K562 (cell line): Measurements from ENCODE around the gene MTG2. TPM values are rescaled to one million over a fixed set of nuclear protein-coding genes. Genes with fewer than 3 reads are reported as not detected.

Experiments used
- CBX8 ChIP-seq: fragments of 200-600 bp; sonication (generic); IDR thresholded peaks from 2 replicates; pipeline ENCODE4 v1.6.1; 2012; ENCODE audit warnings: borderline replicate concordance, mixed run types, low read depth, mild to moderate bottlenecking, moderate library complexity, mixed read lengths, low read length, control low read depth, inconsistent platforms; ENCODE audit not compliant: poor library complexity, severe bottlenecking; ENCODE audit errors: extremely low read depth
- CHD2 ChIP-seq: IDR thresholded peaks from 2 replicates; pipeline ENCODE4 v1.6.1; 2011; ENCODE audit warnings: low read depth, low read length
- FOSL1 ChIP-seq: fragments of 200-800 bp; sonication (Bioruptor generic); conservative IDR thresholded peaks from 2 replicates; pipeline ENCODE4 v1.6.1; 2016; ENCODE audit warnings: missing genetic modification characterization, missing compliant biosample characterization
- GATA2 ChIP-seq: sonication (generic); formaldehyde crosslinking; IDR thresholded peaks from 2 replicates; pipeline ENCODE4 v1.4.0; 2020; ENCODE audit warnings: mild to moderate bottlenecking, missing genetic modification reagents
- HMG20B ChIP-seq: fragments of 250-450 bp; sonication (Bioruptor Pico); IDR thresholded peaks from 2 replicates; pipeline ENCODE4 v1.5.0; 2021; ENCODE audit warnings: mild to moderate bottlenecking
- HNRNPH1 ChIP-seq: fragments of 200-400 bp; formaldehyde crosslinking; optimal IDR thresholded peaks from 2 replicates; pipeline ENCODE3; 2017; ENCODE audit warnings: low read depth, mild to moderate bottlenecking, low read length, moderate library complexity
- KLF1 ChIP-seq: fragments of 450-650 bp; IDR thresholded peaks from 2 replicates; pipeline ENCODE4 v1.6.1; 2016; ENCODE audit warnings: missing genetic modification characterization, missing compliant biosample characterization
- MTA2 ChIP-seq: fragments of 450-650 bp; IDR thresholded peaks from 2 replicates; pipeline ENCODE4 v1.6.1; 2016; ENCODE audit warnings: low read depth
- PHF21A ChIP-seq: fragments of 450-650 bp; IDR thresholded peaks from 2 replicates; pipeline ENCODE4 v1.6.1; 2017; ENCODE audit warnings: low read depth, borderline replicate concordance
- POLR2H ChIP-seq: IDR thresholded peaks from 2 replicates; pipeline ENCODE4 v1.6.1; 2016; ENCODE audit warnings: missing genetic modification characterization, low read depth, mild to moderate bottlenecking, control low read depth, missing compliant biosample characterization, moderate library complexity
- POLR3A ChIP-seq: IDR thresholded peaks from 2 replicates; pipeline ENCODE4 v1.6.1; 2011; ENCODE audit warnings: borderline replicate concordance, mild to moderate bottlenecking, moderate library complexity; ENCODE audit not compliant: insufficient read length, insufficient read depth; ENCODE audit errors: extremely low read depth
- SAFB ChIP-seq: fragments of 200-400 bp; formaldehyde crosslinking; IDR thresholded peaks from 2 replicates; pipeline ENCODE4 v1.6.1; 2017; ENCODE audit warnings: low read depth, low read length, borderline replicate concordance
- SREBF2 ChIP-seq: sonication (generic); formaldehyde crosslinking; IDR thresholded peaks from 2 replicates; pipeline ENCODE4 v1.4.0; 2020; ENCODE audit warnings: mild to moderate bottlenecking, missing genetic modification reagents
- ZBTB7A ChIP-seq: IDR thresholded peaks from 2 replicates; pipeline ENCODE4 v1.6.1; 2011; ENCODE audit warnings: low read depth, mild to moderate bottlenecking, low read length, moderate library complexity, borderline replicate concordance; ENCODE audit not compliant: control insufficient read depth
- ZNF143 ChIP-seq: sonication (generic); formaldehyde crosslinking; IDR thresholded peaks from 2 replicates; pipeline ENCODE4 v1.9.0; 2022; ENCODE audit warnings: mild to moderate bottlenecking, missing genetic modification reagents
- ZNF184 ChIP-seq: sonication (generic); formaldehyde crosslinking; IDR thresholded peaks from 2 replicates; pipeline ENCODE4 v1.5.0; 2020; ENCODE audit warnings: missing genetic modification reagents
- ZNF311 ChIP-seq: fragments of 250-450 bp; sonication (Bioruptor Pico); IDR thresholded peaks from 2 replicates; pipeline ENCODE4 v1.4.0; 2020; ENCODE audit warnings: mild to moderate bottlenecking, moderate library complexity
- ZNF445 ChIP-seq: fragments of 250-450 bp; sonication (Bioruptor Pico); IDR thresholded peaks from 2 replicates; pipeline ENCODE4 v1.4.0; 2020; ENCODE audit warnings: low read depth, mild to moderate bottlenecking, moderate library complexity
- ZNF644 ChIP-seq: fragments of 200-800 bp; sonication (Bioruptor generic); IDR thresholded peaks from 2 replicates; pipeline ENCODE4 v1.6.1; 2016; ENCODE audit warnings: low read depth, missing genetic modification characterization, missing compliant biosample characterization
- polyA plus RNA-seq, 8 experiments: library from polyadenylated mRNA; depleted of rRNA in 4 of 8; stranded (reverse) in 5 of 8; unstranded in 3 of 8; fragments of >200 nt; fragmentation: Nextera tagmentation in 2 of 8; fragmentation: Illumina TruSeq in 1 of 8; extraction: Ambion mirVana in 2 of 8; extraction: Trizol in 1 of 8; gene quantifications; 2 replicates each; pipeline versions ENCODE4 v1.2.1 to v1.2.3, GENCODE V29; 2011 to 2014; ENCODE audit warnings: inconsistent platforms in 1 of 8, missing spikeins in 1 of 8
- total RNA-seq, 7 experiments: library from RNA; depleted of rRNA in 6 of 7; stranded (reverse); fragments of >200 nt in 6 of 7; fragmentation: Illumina TruSeq in 2 of 7; extraction: Trizol in 2 of 7; gene quantifications; 2 replicates each; pipeline versions ENCODE4 v1.2.1 to v1.2.3, GENCODE V29; 2011 to 2021; ENCODE audit warnings: low replicate concordance in 1 of 7
- TF ChIP-seq, protein P1 (sequence below): fragments of 250-450 bp; sonication (Bioruptor Pico); IDR thresholded peaks from 2 replicates; pipeline ENCODE4 v1.5.0; 2021; ENCODE audit warnings: mild to moderate bottlenecking, moderate library complexity
- TF ChIP-seq, protein P2 (sequence below), 2 experiments: fragments of 250-450 bp in 1 of 2; fragments of 450-650 bp in 1 of 2; sonication (Bioruptor Pico) in 1 of 2; IDR thresholded peaks; 2 replicates each; pipeline versions ENCODE4 v1.6.1 to v1.8.0; 2016 to 2021; ENCODE audit warnings: mild to moderate bottlenecking in 2 of 2, moderate library complexity in 2 of 2, missing compliant biosample characterization in 1 of 2, missing genetic modification characterization in 1 of 2
- TF ChIP-seq, protein P3 (sequence below), 2 experiments: fragments of 450-650 bp; IDR thresholded peaks; 2 replicates each; pipeline ENCODE4 v1.6.1; 2016

The MTG2 gene
- total and polyA plus RNA-seq, 9 of the 15 experiments (the other 6 are each of a cell fraction or from before 2014, with no cell fraction given) = 8.7 to 67.5 (median 44.5) TPM

DNA sequence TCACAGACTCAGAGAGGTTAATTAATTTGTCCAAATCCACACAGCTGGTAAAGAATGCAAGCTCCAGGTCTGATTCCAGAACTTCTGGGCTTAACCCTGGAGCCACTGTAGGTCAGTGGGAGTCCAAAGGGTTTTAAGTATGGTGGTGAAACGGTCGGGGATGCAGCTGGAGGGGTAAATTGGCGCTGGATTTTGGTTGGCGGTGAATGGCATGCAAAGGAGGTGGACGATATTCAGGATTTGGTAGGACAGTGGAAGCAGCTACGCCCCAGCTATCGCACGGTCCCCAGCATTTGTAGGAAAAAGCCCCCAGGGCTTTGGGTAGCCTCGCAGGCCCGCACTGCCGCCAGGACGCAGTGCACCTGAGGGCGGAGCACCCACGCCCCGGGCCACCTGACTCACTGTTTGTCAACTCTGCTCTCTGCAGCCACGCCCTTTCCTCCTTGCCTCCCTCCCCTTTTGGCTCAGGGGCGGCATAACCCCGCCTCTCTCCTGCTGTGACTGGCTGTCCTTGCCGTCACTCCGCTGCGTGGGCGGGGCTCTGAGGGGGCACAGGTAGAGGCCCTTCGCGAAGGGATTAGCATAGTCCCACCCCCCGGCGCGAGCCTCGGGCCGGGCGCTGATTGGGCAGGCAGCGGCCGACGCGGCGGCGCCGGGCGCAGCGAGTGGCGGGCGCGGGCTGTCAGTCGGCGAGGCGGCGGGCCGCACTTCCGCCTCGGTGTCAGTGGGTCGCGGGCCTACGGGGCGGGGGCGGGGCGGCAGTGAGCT lies 55.2 kb downstream of the MTG2 start, which contains the start of gene OSBPL2 (continued):
- TF ChIP-seq, protein P1, sequence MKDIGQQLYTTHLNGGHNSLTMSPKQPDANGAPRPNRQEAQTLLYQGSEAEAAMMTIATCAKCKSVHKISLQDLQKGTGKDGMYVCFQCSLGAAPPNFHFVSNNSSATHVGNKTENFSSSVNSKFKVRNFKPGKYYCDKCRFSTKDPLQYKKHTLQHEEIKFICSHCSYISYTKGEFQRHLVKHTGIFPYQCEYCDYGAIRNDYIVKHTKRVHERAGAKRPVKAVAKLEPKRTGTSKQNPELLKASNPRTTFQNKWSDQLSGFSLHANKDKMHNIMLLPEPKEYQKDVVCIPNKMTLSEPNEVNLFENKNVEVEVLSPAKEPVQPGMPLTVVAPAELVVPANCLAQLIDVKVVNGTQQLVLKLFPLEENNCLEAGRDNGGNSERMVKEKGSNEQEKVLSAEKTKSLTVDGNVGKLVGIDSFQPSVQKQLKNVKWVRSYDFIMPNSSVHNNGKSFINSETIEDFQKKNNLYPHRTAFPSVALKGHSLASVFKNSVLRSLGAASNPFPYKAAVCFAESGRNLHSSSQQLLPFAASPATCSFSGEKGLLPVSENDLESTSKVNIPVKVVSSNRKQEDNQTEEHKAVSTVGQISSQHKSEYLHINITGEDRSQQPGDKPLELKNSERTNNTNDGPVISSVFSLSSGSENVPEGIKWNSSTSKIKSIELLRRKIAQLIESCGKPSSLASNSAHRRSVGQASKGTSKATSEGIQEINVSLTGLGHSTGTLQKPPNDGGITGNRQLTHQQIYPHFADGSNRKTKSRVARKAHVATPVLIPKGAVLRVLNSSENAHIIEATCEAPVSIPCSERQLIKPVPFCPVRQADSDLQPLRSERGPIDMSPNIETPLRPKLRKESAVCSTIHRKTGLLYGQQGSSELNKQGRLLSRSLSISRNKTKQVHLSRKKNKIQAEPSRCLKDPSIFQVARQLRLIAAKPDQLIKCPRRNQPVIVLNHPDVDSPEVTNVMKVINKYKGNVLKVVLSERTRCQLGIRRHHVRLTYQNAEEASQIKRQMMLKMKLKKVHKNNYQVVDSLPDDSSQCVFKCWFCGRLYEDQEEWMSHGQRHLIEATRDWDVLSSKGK (CRISPR knock-in tag) = no peak
- TF ChIP-seq SREBF2 (CRISPR knock-in tag) (no peak), ZNF184 (CRISPR knock-in tag) (no peak), ZNF644 (no peak), MTA2 (no peak), ZNF311 (CRISPR knock-in tag) (no peak), HMG20B (CRISPR knock-in tag) (no peak), PHF21A (no peak), POLR3A (no peak), GATA2 (CRISPR knock-in tag) (no peak), ZNF445 (CRISPR knock-in tag) (no peak), FOSL1 (peak; percentile 40; the same call in 1 of the 2 replicates), POLR2H (tag) (no peak), ZBTB7A (no peak), HNRNPH1 (no peak), CBX8 (no peak), ZNF143 (CRISPR knock-in tag) (no peak), KLF1 (peak; percentile 69; the same call in 1 of the 2 replicates), CHD2 (peak; percentile 85), SAFB (no peak)
- TF ChIP-seq, protein P2, sequence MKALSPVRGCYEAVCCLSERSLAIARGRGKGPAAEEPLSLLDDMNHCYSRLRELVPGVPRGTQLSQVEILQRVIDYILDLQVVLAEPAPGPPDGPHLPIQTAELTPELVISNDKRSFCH (CRISPR knock-in tag; IDR thresholded peaks at IDR 0.05) = no peak
- TF ChIP-seq, protein P2 (tag; IDR thresholded peaks at IDR 0.05) = no peak
- TF ChIP-seq, protein P3, sequence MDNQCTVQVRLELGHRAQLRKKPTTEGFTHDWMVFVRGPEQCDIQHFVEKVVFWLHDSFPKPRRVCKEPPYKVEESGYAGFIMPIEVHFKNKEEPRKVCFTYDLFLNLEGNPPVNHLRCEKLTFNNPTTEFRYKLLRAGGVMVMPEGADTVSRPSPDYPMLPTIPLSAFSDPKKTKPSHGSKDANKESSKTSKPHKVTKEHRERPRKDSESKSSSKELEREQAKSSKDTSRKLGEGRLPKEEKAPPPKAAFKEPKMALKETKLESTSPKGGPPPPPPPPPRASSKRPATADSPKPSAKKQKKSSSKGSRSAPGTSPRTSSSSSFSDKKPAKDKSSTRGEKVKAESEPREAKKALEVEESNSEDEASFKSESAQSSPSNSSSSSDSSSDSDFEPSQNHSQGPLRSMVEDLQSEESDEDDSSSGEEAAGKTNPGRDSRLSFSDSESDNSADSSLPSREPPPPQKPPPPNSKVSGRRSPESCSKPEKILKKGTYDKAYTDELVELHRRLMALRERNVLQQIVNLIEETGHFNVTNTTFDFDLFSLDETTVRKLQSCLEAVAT (IDR thresholded peaks at IDR 0.05) = no peak
